ENCODE data around the gene SMO.
"Not testable (repeated sequence)": the region's sequence is repeated elsewhere in the genome, so short reads cannot be mapped to it uniquely, and the experiment has no call there.

Gene SMO

DNA sequence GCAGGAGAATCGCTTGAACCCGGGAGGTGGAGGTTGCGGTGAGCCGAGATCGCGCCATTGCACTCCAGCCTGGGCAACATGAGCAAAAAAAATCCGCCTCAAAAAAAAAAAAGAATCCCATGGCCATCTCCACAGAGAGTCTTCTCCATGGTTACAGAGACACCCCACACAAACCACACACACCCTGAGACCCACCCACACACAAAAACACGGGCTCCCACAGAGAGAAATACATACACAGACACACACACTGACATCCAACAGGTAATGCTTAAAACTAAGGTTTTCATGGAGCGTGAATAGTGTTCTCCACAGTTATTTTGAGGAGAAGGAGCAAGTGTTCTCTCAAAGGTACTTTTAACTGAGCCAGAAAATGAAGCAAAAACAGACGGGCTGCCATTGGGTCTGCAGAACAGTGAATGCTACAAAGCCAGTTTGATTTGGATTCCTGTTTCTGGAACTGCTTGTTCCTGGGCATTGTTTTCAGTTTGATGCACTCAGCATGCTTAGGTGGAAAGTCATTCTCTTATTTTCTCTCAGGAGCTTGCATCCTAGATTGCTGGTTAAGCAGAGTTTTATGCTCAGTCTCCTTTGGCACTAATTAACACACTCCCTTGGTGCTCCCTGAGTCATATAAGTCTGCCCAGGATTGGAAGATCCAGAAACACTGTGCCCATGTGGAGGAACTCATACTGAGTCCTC lies 51.8 kb downstream of the SMO start:
- DNase-seq: no peak

DNA sequence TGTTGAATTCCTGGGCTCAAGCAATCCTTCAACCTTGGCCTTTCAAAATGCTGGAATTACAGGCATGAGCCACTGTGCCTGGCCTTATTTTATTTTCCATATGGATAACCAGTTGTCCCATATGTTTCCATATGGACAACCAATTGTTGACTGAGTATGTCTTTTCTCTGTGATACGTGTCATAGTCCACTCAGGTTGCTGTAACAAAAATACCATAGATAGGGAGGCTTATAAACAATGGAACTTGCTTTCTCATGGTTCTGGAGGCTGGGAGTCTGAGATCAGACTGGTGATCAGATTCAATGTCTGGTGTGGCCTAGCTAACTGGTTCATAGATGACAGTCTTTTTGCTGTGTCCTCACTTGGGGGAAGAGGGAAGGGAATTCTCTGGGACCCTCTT lies 55.8 kb downstream of the SMO start:
- DNase-seq: no peak

DNA sequence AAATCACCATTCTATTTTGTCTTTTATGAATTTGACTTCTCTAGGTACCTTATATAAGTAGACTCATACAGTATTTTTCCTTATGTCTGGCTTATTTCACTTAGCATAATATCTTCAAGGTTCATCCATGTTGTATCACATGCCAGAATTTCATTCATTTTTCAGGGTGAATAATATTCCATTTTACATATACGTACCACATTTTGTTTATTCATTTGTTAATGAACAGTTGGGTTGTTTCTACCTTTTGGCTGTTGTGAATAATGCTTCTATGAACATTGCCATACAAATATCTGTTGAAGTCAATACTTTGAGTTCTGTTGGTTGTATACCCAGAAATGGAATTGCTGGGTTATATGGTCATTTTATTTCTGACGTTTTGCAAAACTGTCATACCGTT lies 57.1 kb downstream of the SMO start:
- no peak for DNase-seq

DNA sequence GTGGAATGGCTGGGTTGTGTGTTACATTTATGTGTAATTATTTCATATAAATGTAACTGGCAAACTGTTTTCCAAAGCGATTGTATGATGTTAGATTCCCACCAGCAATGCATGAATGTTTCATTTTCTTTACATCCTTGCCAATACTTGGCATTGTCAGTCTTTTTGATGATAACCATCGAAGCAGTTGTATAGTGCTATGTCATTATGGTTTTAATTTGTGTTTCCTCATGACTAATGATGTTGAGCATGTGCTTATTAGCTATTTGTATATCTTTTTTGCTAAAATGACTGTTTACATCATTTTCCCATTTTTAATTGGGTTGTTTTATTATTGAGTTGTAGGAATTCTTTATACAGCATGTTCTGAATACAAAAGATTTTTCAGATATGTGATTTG lies 58.7 kb downstream of the SMO start:
- DNase-seq: no peak

DNA sequence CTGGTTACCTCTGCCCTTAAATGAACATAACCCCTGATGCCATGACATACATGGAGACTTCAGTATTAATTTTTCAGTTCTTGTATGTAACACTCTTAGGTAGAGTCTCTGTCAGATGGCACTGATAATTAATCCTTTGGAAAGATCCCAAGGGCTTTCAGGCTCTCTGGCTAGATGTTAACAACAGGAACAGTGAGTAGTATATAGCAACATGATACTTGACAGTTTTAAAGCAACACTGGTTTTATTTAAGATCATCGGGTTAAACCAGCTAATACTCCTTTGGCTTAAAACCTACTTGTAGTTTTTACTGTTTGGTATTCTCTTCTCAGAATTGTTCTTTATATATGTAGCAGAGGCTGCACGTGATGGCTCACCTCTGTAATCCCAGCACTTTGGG lies 63.7 kb downstream of the SMO start:
- no peak for DNase-seq

DNA sequence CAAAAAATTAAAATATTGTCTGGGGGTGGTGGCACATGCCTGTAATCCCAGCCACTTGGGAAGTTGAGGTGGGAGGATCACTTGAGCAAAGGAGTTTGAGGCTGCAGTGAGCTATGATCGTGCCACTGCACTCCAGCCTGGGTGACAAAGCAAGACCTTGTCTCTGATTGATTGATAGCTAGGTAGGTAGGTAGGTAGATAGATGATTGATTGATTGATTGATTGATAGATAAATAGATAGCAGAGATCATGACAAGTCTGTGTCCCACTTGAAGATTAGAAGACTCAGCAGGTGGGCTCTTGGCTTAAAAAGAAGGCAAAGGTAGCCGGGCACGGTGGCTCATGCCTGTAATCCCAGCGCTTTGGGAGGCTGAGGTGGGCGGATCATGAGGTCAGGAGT lies 64.2 kb downstream of the SMO start:
- not testable (repeated sequence) for DNase-seq

DNA sequence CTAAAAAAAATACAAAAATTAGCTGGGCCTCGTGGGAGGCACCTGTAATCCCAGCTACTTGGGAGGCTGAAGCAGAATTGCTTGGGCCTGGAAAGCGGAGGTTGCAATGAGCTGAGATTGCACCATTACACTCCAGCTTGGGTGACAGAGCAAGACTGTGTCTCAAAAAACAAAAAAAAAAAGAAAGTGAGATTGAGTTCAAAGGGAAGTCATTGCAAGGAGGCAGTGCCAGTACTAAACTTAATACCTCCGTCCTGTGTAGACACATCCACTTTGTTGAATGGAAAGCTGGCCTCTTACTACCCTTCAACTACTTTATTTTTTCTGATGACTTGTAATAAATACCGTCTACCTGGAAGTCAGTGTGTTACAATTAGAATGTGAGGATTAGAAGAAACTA lies 67.4 kb downstream of the SMO start:
- DNase-seq: no peak

DNA sequence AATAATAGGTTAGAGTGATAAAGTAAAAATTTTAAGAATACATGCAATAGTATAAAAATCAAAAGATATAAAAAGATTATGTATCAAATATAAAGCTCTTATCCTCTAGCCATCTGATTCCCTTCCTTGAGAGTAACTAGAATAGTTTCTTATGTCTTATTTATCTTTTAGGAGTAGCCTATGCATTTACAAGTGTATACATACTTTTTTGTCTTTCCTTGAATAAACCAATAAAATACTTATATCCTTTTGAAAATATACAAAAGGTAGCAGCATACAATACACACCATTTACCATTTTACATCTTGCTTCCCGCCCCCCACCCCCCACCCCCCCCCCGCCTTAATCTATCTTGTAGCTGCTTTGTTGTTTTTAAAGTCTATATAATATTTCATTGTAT lies 67.8 kb downstream of the SMO start:
- DNase-seq: no peak

DNA sequence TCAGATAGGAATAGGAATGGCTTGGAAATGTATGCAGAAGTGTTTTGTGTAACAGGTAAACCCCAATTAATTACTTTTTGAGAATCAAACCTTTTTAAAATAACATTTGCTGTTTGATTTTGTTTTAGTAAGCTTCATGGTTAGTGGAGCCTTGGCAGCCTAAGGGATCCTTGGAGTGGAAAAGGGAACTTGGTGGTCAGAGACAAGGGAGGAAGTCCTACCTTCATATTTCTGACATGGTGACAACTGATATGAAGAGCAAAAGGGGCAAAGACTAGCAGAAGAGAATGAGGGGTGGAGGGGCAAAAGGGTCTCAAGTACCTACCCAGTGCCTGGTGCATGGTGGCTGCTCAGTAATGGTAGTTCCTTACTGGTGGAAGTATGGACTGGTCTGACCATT lies 68.7 kb downstream of the SMO start:
- DNase-seq: no peak

DNA sequence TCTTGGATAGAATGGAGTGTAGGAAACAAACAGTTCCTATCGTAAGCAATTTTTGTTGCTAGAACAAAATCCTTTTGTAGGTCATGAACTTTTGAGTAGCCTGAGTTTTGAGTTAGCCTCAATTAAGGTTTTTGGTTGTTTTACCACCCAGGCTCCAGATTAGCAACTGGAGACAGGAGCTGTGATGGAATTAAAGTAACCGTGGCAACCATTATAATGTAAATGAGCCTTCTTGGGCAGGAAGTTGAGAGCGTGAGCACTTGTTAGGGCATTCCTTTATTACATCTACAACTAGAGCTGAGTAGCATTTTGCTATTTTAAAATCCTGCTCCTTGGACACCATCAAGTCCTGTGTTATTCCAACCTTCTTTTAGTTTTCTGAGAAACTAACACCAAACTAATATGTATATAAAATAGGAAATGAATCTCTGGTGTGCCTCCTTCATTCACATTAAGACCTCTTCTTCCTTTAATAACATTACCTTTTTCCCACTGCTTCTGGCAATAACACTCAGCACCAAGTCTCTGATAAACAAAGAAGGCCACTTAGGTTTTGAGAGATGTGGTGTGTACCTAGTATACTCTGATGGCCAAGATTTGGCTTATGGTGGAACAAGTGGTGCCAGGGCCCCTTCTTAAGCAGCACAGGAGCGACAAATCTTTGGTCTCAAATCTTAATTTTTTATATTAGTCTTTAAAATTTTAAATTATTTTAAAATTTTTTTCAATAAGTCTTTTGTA lies 70.4 kb downstream of the SMO start:
- DNase-seq: peak in 1 of 3 experiments; percentile 38

DNA sequence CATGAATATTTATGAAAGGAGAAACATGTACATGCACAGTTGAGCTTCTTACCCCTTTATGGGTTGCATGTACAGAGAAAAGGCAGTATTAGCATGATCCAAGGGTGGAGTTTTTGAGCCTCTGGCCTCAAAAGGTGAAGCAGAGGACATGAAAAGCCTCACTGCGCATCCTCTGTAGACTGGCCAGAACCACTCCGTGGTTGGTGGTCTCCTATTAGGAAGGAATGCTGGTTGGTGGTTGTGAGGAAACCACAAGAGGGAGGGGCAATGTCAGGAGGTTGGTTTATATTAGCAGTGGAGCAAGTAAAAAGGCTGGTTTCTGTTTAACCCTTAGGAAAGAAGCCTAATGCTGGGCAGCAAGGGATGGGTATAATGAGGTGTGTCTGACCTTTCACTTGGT lies 73.9 kb downstream of the SMO start:
- DNase-seq: no peak

Measured in NCI-H1417 (cell line).